ENCODE measurements around the gene SMIM13.
"Not testable (repeated sequence)": the region's sequence is repeated elsewhere in the genome, so short reads cannot be mapped to it uniquely, and the experiment has no call there.

Gene SMIM13

GRCh38 chr6:11083956-11084355, 9.7 kb upstream of the SMIM13 start:
- no peak for DNase-seq (ENCODE audit: low read depth)

GRCh38 chr6:11085758-11086435, 7.7 kb upstream of the SMIM13 start:
- DNase-seq (ENCODE audit: low read depth), result no peak

- DNase-seq (ENCODE audit: low read depth), result not testable (repeated sequence)
These were observed 6.4 kb upstream of the SMIM13 start for GRCh38 chr6:11087141-11087812.

- DNase-seq (ENCODE audit: low read depth), result no peak
These were observed 3.9 kb upstream of the SMIM13 start for GRCh38 chr6:11089695-11090094.

- not testable (repeated sequence) for DNase-seq (ENCODE audit: low read depth)
These were observed 2.5 kb upstream of the SMIM13 start for GRCh38 chr6:11091141-11091540.

- DNase-seq (ENCODE audit: low read depth), result no peak
These were observed 812 bp upstream of the SMIM13 start for GRCh38 chr6:11092668-11093375.

- no peak for DNase-seq (ENCODE audit: low read depth)
These were observed 333 bp upstream of the SMIM13 start for GRCh38 chr6:11093376-11093625.

- no peak for DNase-seq (ENCODE audit: low read depth)
These were observed 797 bp downstream of the SMIM13 start for GRCh38 chr6:11094411-11094851.

- DNase-seq (ENCODE audit: low read depth), result no peak
These were observed 1.3 kb downstream of the SMIM13 start for GRCh38 chr6:11094941-11095340.

- DNase-seq (ENCODE audit: low read depth), result no peak
These were observed 2.5 kb downstream of the SMIM13 start for GRCh38 chr6:11096109-11096508.

GRCh38 chr6:11097476-11097875, 3.8 kb downstream of the SMIM13 start:
- DNase-seq (ENCODE audit: low read depth), result no peak

GRCh38 chr6:11098004-11098403, 4.4 kb downstream of the SMIM13 start:
- no peak for DNase-seq (ENCODE audit: low read depth)

GRCh38 chr6:11101417-11101816, 7.8 kb downstream of the SMIM13 start:
- DNase-seq (ENCODE audit: low read depth), result no peak

GRCh38 chr6:11103065-11103464, 9.4 kb downstream of the SMIM13 start:
- no peak for DNase-seq (ENCODE audit: low read depth)

- no peak for DNase-seq (ENCODE audit: low read depth)
These were observed 15.1 kb downstream of the SMIM13 start for GRCh38 chr6:11108726-11109125.

GRCh38 chr6:11110921-11111768, 17.5 kb downstream of the SMIM13 start, which contains the start of gene ERVFRD-1:
Gene ERVFRD-1, minus strand, starts transcription at chr6:11111725. Its CDS starts 6,415 bp downstream, at chr6:11105310.
- DNase-seq (ENCODE audit: low read depth), result no peak

GRCh38 chr6:11111769-11112437, 18.3 kb downstream of the SMIM13 start:
- DNase-seq (ENCODE audit: low read depth), result no peak

GRCh38 chr6:11113038-11113437, 19.4 kb downstream of the SMIM13 start:
- DNase-seq (ENCODE audit: low read depth), result no peak

- not testable (repeated sequence) for DNase-seq (ENCODE audit: low read depth)
These were observed 22.3 kb downstream of the SMIM13 start for GRCh38 chr6:11115808-11116536.

- no peak for DNase-seq (ENCODE audit: low read depth)
These were observed 26.8 kb downstream of the SMIM13 start for GRCh38 chr6:11120271-11121005.

All from activated T-helper 9 cell treated with anti-CD3 and anti-CD28 coated beads, Interleukin-2, amount 50 U/mL, for 16 hours (primary cell).